Stimulated activated naive CD8-positive, alpha-beta T cell treated with anti-CD3 and anti-CD28 coated beads, Interleukin-15, amount 100 ng/mL, for 72 hours (primary cell): Measurements from ENCODE around the gene PLA2G3.

ENCODE experiments used
- ATAC-seq: fragments of 150-1000 bp; cut with Tn5 transposase; 2 replicates; pipeline ENCODE4 v1.10.0; 2021; ENCODE audit warnings: mild to moderate bottlenecking, moderate library complexity
- DNase-seq, 2 donors: peaks; one replicate each; pipeline ENCODE4 v3.0.0; 2021 to 2022
- H3K27ac Mint-ChIP-seq, 2 donors: one replicate each; pipeline ENCODE4 v1.8.0; 2022; ENCODE audit warnings: mild to moderate bottlenecking in 2 of 2, mixed read lengths in 2 of 2, moderate library complexity in 2 of 2
- H3K27me3 Mint-ChIP-seq: one replicate; pipeline ENCODE4 v1.8.0; 2022; ENCODE audit warnings: mixed read lengths
- H3K4me1 Mint-ChIP-seq: one replicate; pipeline ENCODE4 v1.8.0; 2022; ENCODE audit warnings: mild to moderate bottlenecking, mixed read lengths
- H3K4me3 Mint-ChIP-seq, 2 donors: one replicate each; pipeline ENCODE4 v1.8.0; 2022; ENCODE audit warnings: mild to moderate bottlenecking in 2 of 2, mixed read lengths in 2 of 2, moderate library complexity in 1 of 2
- H3K9me3 Mint-ChIP-seq, 2 donors: one replicate each; pipeline ENCODE4 v1.8.0; 2022; ENCODE audit warnings: mixed read lengths in 2 of 2

PLA2G3 gene

GRCh38 chr22:31091106-31091975 lies 49.0 kb downstream of the PLA2G3 start:
- ATAC-seq (no peak), DNase-seq (no peak)
- Mint-ChIP-seq H3K4me3 (no peak overlapping the region), H3K9me3 (no peaks in the 10 kb centered on the region), H3K27ac (no peak overlapping the region), H3K4me1 (no peaks in the 10 kb centered on the region), H3K27me3 (no peaks in the 10 kb centered on the region)

GRCh38 chr22:31090217-31091085 lies 49.9 kb downstream of the PLA2G3 start:
- Mint-ChIP-seq H3K9me3 (no peaks in the 10 kb centered on the region), H3K27ac (no peak overlapping the region), H3K4me3 (no peak overlapping the region), H3K27me3 (no peaks in the 10 kb centered on the region), H3K4me1 (peaks cover 2% of the 10 kb centered on the region)
- no peak for ATAC-seq
- DNase-seq = no peak

- DNase-seq (no peak), ATAC-seq (no peak)
- Mint-ChIP-seq H3K4me3 (no peak overlapping the region), H3K27me3 (no peaks in the 10 kb centered on the region), H3K4me1 (peaks cover 8% of the 10 kb centered on the region), H3K9me3 (no peaks in the 10 kb centered on the region), H3K27ac (no peak overlapping the region)
Observed at GRCh38 chr22:31089160-31090100, 50.9 kb downstream of the PLA2G3 start.

- ATAC-seq (no peak), DNase-seq (no peak)
- Mint-ChIP-seq H3K4me3 (no peak overlapping the region), H3K9me3 (no peaks in the 10 kb centered on the region), H3K4me1 (peaks cover 18% of the 10 kb centered on the region), H3K27ac (no peak overlapping the region), H3K27me3 (no peaks in the 10 kb centered on the region)
Observed at GRCh38 chr22:31088233-31088986, 51.9 kb downstream of the PLA2G3 start.

GRCh38 chr22:31087744-31088215 lies 52.5 kb downstream of the PLA2G3 start:
- Mint-ChIP-seq H3K27ac (no peak overlapping the region), H3K9me3 (no peaks in the 10 kb centered on the region), H3K4me3 (no peak overlapping the region), H3K27me3 (no peaks in the 10 kb centered on the region), H3K4me1 (peaks cover 25% of the 10 kb centered on the region)
- ATAC-seq (no peak), DNase-seq (no peak)

GRCh38 chr22:31086703-31087330 lies 53.5 kb downstream of the PLA2G3 start:
- H3K9me3 Mint-ChIP-seq = no peaks in the 10 kb centered on the region
- H3K27ac Mint-ChIP-seq = no peak overlapping the region
- H3K4me1 Mint-ChIP-seq = peaks cover 34% of the 10 kb centered on the region
- H3K27me3 Mint-ChIP-seq = no peaks in the 10 kb centered on the region
- no peak for DNase-seq
- no peak for ATAC-seq
- H3K4me3 Mint-ChIP-seq = no peak overlapping the region

GRCh38 chr22:31085928-31086327 lies 54.4 kb downstream of the PLA2G3 start:
- peaks cover 43% of the 10 kb centered on the region for H3K4me1 Mint-ChIP-seq
- no peak for DNase-seq
- no peak for ATAC-seq
- H3K27ac Mint-ChIP-seq = no peak overlapping the region
- H3K9me3 Mint-ChIP-seq = no peaks in the 10 kb centered on the region
- H3K27me3 Mint-ChIP-seq = no peaks in the 10 kb centered on the region
- peak overlapping the region in 1 of 2 donors; percentile 86 for H3K4me3 Mint-ChIP-seq

GRCh38 chr22:31085493-31085824 lies 54.8 kb downstream of the PLA2G3 start:
- Mint-ChIP-seq H3K4me3 (peak overlapping the region; percentile 86 to 95), H3K27me3 (no peaks in the 10 kb centered on the region), H3K27ac (peak overlapping the region; percentile 91 to 97)

GRCh38 chr22:31084811-31085492 lies 55.4 kb downstream of the PLA2G3 start:
- Mint-ChIP-seq H3K4me3 (peak overlapping the region; percentile 86 to 95), H3K9me3 (no peaks in the 10 kb centered on the region), H3K27ac (peak overlapping the region; percentile 91 to 97), H3K27me3 (no peaks in the 10 kb centered on the region), H3K4me1 (peaks cover 49% of the 10 kb centered on the region)
- ATAC-seq (peak; percentile 89), DNase-seq (peak; percentile 86 to 88)

More at GRCh38 chr22:31085493-31085824, 54.8 kb downstream of the PLA2G3 start:
- no peak for DNase-seq
- ATAC-seq = no peak
- H3K9me3 Mint-ChIP-seq = no peaks in the 10 kb centered on the region
- peaks cover 48% of the 10 kb centered on the region for H3K4me1 Mint-ChIP-seq
